Measurements from ENCODE around the gene KCNJ11. TPM values are rescaled to one million over a fixed set of nuclear protein-coding genes. Genes with fewer than 3 reads are reported as not detected.

The KCNJ11 gene
- total and polyA plus RNA-seq, 3 donors from 2014 or later = 1.4 to 2.1 (median 1.7) TPM

DNA sequence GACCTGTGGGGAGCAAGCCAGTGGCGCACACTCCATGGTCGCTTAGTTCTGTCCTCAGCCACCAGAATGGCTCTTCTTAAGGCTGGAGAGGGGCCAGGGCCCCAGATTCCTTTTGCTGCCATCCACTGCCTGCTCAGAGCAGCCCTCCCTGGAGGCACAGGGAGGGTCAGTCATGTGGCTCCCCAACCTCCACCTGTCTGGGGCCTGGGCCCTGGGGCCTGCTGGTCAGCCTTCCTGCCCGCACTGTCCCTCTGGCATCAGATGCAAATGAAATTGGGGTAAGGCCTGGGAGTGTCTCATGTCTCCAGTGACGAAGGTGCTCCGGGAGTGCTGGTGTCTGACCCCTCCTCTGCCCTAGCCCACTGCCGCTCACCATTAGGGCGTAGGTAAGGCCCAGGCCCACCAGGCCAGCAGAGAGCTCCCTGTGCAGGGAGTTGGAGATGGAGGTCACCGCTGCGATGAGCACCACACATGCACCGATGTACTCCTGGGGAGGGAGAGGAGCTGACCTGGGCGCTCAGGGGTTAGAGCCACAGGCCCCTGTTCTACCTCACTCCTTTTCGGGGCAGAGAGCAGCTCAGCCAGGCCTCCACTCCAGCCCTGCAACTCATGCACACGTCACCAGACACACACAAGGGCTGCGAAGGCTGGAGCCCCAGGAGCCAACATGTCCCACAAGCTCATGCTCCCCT, 9.0 kb upstream of the KCNJ11 start:
- TF ChIP-seq CTCF (IDR thresholded peaks at IDR 0.05) = no peak
- no peak for TF ChIP-seq POLR2A (IDR thresholded peaks at IDR 0.05)
- DNase-seq = no peak
- Histone ChIP-seq H3K36me3 (ENCODE audit: low read depth, missing control alignments) (no peaks in the 10 kb centered on the region), H3K27me3 (no peaks in the 10 kb centered on the region), H3K27ac (no peak overlapping the region), H3K4me3 (no peak overlapping the region), H3K9me3 (no peaks in the 10 kb centered on the region), H3K4me1 (no peaks in the 10 kb centered on the region)
- intact Hi-C loops (cut with DNase I; ENCODE audit: low total_unique reads) = no loop called here
- 87 to 93% methylated on average over 7 to 11 of the region's 14 CpGs for WGBS, 2 donors

DNA sequence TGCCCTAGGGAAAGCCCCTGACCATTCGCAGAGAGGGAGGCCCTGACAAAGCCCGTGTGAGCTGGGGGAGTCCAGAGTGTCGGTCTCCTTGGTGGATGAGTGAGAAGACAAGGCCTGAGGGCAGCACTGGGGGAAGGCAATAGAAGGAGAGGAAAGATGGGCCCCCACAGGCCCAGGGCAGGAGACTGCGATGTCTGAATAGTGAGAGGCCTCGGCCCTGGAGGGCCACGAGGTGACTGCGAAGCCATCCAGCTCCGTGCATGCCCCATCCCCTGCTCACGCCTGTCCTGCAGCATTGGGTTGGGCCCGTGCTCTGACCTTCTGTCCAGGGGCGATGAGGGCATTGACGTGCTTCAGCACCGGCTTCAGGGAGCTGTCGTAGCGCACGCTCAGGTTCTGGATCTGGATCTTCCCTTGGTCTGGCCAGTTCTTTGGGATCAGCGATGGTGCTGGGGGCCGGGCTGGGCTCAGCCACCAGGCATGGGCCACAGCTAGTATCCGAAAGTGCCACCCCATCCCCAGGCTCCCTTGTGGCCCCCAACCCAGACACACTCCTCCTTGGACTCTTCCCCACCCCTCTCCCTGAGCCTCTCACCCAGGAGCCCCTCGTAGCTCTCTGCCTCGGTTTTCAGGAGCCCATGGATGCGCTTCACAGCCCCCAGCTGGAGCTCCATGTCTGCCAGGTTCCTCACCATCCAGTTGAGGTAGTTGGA, 8.3 kb upstream of the KCNJ11 start:
- intact Hi-C loops (cut with DNase I; ENCODE audit: low total_unique reads) = no loop called here
- Histone ChIP-seq H3K27me3 (no peaks in the 10 kb centered on the region), H3K4me3 (no peak overlapping the region), H3K4me1 (no peaks in the 10 kb centered on the region), H3K36me3 (ENCODE audit: low read depth, missing control alignments) (no peaks in the 10 kb centered on the region), H3K9me3 (no peaks in the 10 kb centered on the region), H3K27ac (no peak overlapping the region)
- TF ChIP-seq CTCF (IDR thresholded peaks at IDR 0.05) = no peak
- no peak for TF ChIP-seq POLR2A (IDR thresholded peaks at IDR 0.05)
- no peak for DNase-seq
- 88 to 93% methylated on average over 11 to 21 of the region's 22 CpGs for WGBS, 2 donors

DNA sequence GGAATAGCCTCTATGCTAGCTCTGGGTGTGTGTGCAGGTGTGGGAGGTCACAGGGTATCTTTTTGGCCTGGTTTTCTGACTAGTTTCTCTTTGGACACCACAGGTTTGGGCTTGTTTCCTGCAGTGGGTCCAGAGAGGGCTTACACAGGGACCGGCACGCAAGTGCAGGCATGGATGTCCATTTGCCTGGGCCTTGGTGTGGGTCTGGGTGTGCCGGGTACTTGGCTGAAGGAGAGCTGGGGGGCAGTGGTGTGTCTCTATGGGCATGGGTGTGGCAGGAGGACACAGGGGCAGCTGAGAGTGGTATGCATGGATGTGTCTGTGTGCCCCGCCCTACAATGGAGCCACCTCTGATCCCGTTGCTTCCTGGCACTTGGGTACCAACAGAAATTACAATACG, 7.5 kb upstream of the KCNJ11 start:
- intact Hi-C loops (cut with DNase I; ENCODE audit: low total_unique reads) = no loop called here
- H3K4me1 ChIP-seq = no peaks in the 10 kb centered on the region
- no peaks in the 10 kb centered on the region for H3K36me3 ChIP-seq (ENCODE audit: low read depth, missing control alignments)
- no peaks in the 10 kb centered on the region for H3K9me3 ChIP-seq
- whole genome bisulfite sequencing, 2 donors = 88 to 94% methylated on average over 5 to 6 of the region's 6 CpGs
- DNase-seq = no peak
- no peak for TF ChIP-seq POLR2A (IDR thresholded peaks at IDR 0.05)
- no peak for TF ChIP-seq CTCF (IDR thresholded peaks at IDR 0.05)
- no peak overlapping the region for H3K4me3 ChIP-seq
- H3K27me3 ChIP-seq = no peaks in the 10 kb centered on the region
- no peak overlapping the region for H3K27ac ChIP-seq

DNA sequence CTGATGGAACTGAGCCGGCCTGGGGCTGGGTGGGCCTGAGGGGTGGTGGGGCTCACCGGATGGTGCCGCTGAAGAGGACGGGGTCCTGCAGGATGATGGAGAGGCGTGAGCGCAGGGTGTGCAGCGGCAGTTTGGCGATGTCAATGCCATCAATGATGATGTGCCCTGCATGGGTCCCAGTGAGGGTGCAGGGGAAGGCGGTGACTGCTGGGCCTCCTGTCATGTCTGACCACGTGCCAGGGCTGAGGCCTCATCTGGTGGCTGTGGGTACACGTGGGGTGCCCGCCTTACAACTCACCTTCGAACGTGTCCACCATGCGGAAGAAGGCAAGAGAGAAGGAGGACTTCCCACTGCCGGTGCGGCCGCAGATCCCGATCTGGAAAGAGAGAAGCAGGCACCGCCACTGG, 7.1 kb upstream of the KCNJ11 start:
- 94 to 97% methylated on average over 11 to 20 of the region's 20 CpGs for WGBS, 2 donors
- H3K4me1 ChIP-seq = no peaks in the 10 kb centered on the region

More for the DNA sequence above, 7.1 kb upstream of the KCNJ11 start:
- intact Hi-C loops (cut with DNase I; ENCODE audit: low total_unique reads) = no loop called here
- Histone ChIP-seq H3K36me3 (ENCODE audit: low read depth, missing control alignments) (no peaks in the 10 kb centered on the region), H3K27me3 (no peaks in the 10 kb centered on the region), H3K9me3 (no peaks in the 10 kb centered on the region), H3K4me3 (no peak overlapping the region), H3K27ac (no peak overlapping the region)
- DNase-seq = no peak
- TF ChIP-seq CTCF (IDR thresholded peaks at IDR 0.05) = no peak
- TF ChIP-seq POLR2A (IDR thresholded peaks at IDR 0.05) = no peak

All from testis (tissue), 3 donors.